Measurements from ENCODE around the gene NCOA3.

- no peak for TF ChIP-seq CTCF (IDR thresholded peaks at IDR 0.05)
- no peak for TF ChIP-seq EP300 (IDR thresholded peaks at IDR 0.05)
- no peak for TF ChIP-seq POLR2AphosphoS5 (IDR thresholded peaks at IDR 0.05)
Measured at GRCh38 chr20:47669152-47669425, 167.4 kb downstream of the NCOA3 start.
